ENCODE measurements around the gene GARNL3.

GARNL3 gene

GRCh38 chr9:127419348-127419747 lies 154.8 kb downstream of the GARNL3 start:
- Histone ChIP-seq H3K27ac (ENCODE audit: low read depth, low read length, poor library complexity, severe bottlenecking) (no peak overlapping the region), H3K4me3 (ENCODE audit: low read depth, low read length, poor library complexity, severe bottlenecking) (no peak overlapping the region)

GRCh38 chr9:127421057-127421456 lies 156.5 kb downstream of the GARNL3 start:
- no peak overlapping the region for H3K9ac ChIP-seq (ENCODE audit: low read length)
- H3K4me3 ChIP-seq (ENCODE audit: low read depth, low read length, poor library complexity, severe bottlenecking): no peak overlapping the region
- TF ChIP-seq EZH2 (IDR thresholded peaks at IDR 0.05; ENCODE audit: borderline replicate concordance, low read length) (no peak), CTCF (IDR thresholded peaks at IDR 0.05; ENCODE audit: low read length) (no peak)
- H3K9me2 ChIP-seq (ENCODE audit: low read depth, low read length): no peaks in the 10 kb centered on the region
- no peak overlapping the region for H3K4me2 ChIP-seq (ENCODE audit: low read length)
- peaks cover 8% of the 10 kb centered on the region for H3K79me2 ChIP-seq (ENCODE audit: insufficient read depth, low read length)
- H3K36me3 ChIP-seq (ENCODE audit: insufficient read depth, low read length): no peaks in the 10 kb centered on the region
- H3K4me1 ChIP-seq (ENCODE audit: insufficient read depth, low read length, severe bottlenecking): peaks cover 24% of the 10 kb centered on the region
- no peaks in the 10 kb centered on the region for H3K9me3 ChIP-seq (ENCODE audit: low read length)
- no peak overlapping the region for H3K27ac ChIP-seq (ENCODE audit: low read depth, low read length, poor library complexity, severe bottlenecking)
- no peak overlapping the region for H2AFZ ChIP-seq (ENCODE audit: low read length)
- H3K27me3 ChIP-seq (ENCODE audit: insufficient read depth, low read length): no peaks in the 10 kb centered on the region
- H3F3A ChIP-seq (ENCODE audit: insufficient read depth, low read length): no peaks in the 10 kb centered on the region
- no peaks in the 10 kb centered on the region for H4K20me1 ChIP-seq (ENCODE audit: insufficient read depth, low read length)

More at GRCh38 chr9:127419348-127419747, 154.8 kb downstream of the GARNL3 start:
- TF ChIP-seq CTCF (IDR thresholded peaks at IDR 0.05; ENCODE audit: low read length) (no peak), EZH2 (IDR thresholded peaks at IDR 0.05; ENCODE audit: borderline replicate concordance, low read length) (no peak)
- Histone ChIP-seq H3K36me3 (ENCODE audit: insufficient read depth, low read length) (no peaks in the 10 kb centered on the region), H3K79me2 (ENCODE audit: insufficient read depth, low read length) (no peaks in the 10 kb centered on the region), H2AFZ (ENCODE audit: low read length) (no peak overlapping the region), H3K27me3 (ENCODE audit: insufficient read depth, low read length) (no peaks in the 10 kb centered on the region), H3K4me1 (ENCODE audit: insufficient read depth, low read length, severe bottlenecking) (peaks cover 11% of the 10 kb centered on the region), H3K9ac (ENCODE audit: low read length) (no peak overlapping the region), H3K9me2 (ENCODE audit: low read depth, low read length) (no peaks in the 10 kb centered on the region), H3K4me2 (ENCODE audit: low read length) (no peak overlapping the region), H3K9me3 (ENCODE audit: low read length) (no peaks in the 10 kb centered on the region), H3F3A (ENCODE audit: insufficient read depth, low read length) (no peaks in the 10 kb centered on the region), H4K20me1 (ENCODE audit: insufficient read depth, low read length) (no peaks in the 10 kb centered on the region)

- H3K9ac ChIP-seq (ENCODE audit: low read length): no peak overlapping the region; the same call in 1 of the 2 replicates
- H3F3A ChIP-seq (ENCODE audit: insufficient read depth, low read length): no peaks in the 10 kb centered on the region
- H3K27me3 ChIP-seq (ENCODE audit: insufficient read depth, low read length): no peaks in the 10 kb centered on the region
- H3K79me2 ChIP-seq (ENCODE audit: insufficient read depth, low read length): peaks cover 8% of the 10 kb centered on the region
- no peak overlapping the region for H3K4me3 ChIP-seq (ENCODE audit: low read depth, low read length, poor library complexity, severe bottlenecking)
- H3K4me1 ChIP-seq (ENCODE audit: insufficient read depth, low read length, severe bottlenecking): peaks cover 24% of the 10 kb centered on the region
- no peak overlapping the region for H3K27ac ChIP-seq (ENCODE audit: low read depth, low read length, poor library complexity, severe bottlenecking)
- H3K9me2 ChIP-seq (ENCODE audit: low read depth, low read length): no peaks in the 10 kb centered on the region
- no peaks in the 10 kb centered on the region for H3K36me3 ChIP-seq (ENCODE audit: insufficient read depth, low read length)
- H2AFZ ChIP-seq (ENCODE audit: low read length): no peak overlapping the region
- H3K4me2 ChIP-seq (ENCODE audit: low read length): peak overlapping the region; percentile 76; the same call in 1 of the 2 replicates
- TF ChIP-seq CTCF (IDR thresholded peaks at IDR 0.05; ENCODE audit: low read length): no peak
- TF ChIP-seq EZH2 (IDR thresholded peaks at IDR 0.05; ENCODE audit: borderline replicate concordance, low read length): no peak
- no peaks in the 10 kb centered on the region for H3K9me3 ChIP-seq (ENCODE audit: low read length)
- no peaks in the 10 kb centered on the region for H4K20me1 ChIP-seq (ENCODE audit: insufficient read depth, low read length)
Measured at GRCh38 chr9:127422133-127422782, 157.7 kb downstream of the GARNL3 start.

All from OCI-LY1 (cell line).